GM18873 (cell line): ENCODE data around the gene TRAPPC13.
"Not testable (repeated sequence)": the region's sequence is repeated elsewhere in the genome, so short reads cannot be mapped to it uniquely, and the experiment has no call there.

Experiments
- ATAC-seq: cut with Tn5 transposase; IDR thresholded peaks from one replicate; pipeline ENCODE4 v1.9.1; 2021; ENCODE audit warnings: mild to moderate bottlenecking, moderate library complexity, moderate number of reproducible peaks; ENCODE audit not compliant: unreplicated experiment, low FRiP score

The TRAPPC13 gene, protein sequence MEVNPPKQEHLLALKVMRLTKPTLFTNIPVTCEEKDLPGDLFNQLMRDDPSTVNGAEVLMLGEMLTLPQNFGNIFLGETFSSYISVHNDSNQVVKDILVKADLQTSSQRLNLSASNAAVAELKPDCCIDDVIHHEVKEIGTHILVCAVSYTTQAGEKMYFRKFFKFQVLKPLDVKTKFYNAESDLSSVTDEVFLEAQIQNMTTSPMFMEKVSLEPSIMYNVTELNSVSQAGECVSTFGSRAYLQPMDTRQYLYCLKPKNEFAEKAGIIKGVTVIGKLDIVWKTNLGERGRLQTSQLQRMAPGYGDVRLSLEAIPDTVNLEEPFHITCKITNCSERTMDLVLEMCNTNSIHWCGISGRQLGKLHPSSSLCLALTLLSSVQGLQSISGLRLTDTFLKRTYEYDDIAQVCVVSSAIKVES

GRCh38 chr5:65624571-65625555 lies at the start of gene TRAPPC13, which contains the start of gene SHLD3:
TRAPPC13 (plus strand) TSS chr5:65625027; CDS start chr5:65625061, 34 bp downstream.
SHLD3 (plus strand) TSS chr5:65625027; CDS start chr5:65629588, 4,561 bp downstream.
- peak; percentile 69 for ATAC-seq

- ATAC-seq = no peak
Observed at GRCh38 chr5:65577141-65577540, 47.7 kb upstream of the TRAPPC13 start.

DNA sequence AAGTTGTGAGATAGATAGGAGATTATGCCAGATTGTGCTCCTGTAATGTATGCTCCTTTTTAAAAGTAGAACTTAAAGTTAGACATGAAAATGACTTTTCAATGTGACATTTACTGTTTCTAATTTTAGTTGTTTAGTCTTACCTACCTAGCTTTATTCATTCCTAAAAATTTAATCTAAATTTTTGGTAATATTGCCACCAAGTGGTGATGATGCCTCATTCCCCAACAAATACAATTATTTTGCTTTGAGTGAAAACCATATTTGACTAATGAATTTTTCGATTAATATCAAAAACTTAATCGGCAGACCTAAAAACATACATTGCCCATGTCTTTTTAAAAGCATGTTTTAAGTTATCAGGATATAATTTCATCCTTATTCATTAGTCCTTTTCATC lies 36.1 kb upstream of the TRAPPC13 start:
- no peak for ATAC-seq

GRCh38 chr5:65601761-65602160 lies 23.1 kb upstream of the TRAPPC13 start:
- not testable (repeated sequence) for ATAC-seq

DNA sequence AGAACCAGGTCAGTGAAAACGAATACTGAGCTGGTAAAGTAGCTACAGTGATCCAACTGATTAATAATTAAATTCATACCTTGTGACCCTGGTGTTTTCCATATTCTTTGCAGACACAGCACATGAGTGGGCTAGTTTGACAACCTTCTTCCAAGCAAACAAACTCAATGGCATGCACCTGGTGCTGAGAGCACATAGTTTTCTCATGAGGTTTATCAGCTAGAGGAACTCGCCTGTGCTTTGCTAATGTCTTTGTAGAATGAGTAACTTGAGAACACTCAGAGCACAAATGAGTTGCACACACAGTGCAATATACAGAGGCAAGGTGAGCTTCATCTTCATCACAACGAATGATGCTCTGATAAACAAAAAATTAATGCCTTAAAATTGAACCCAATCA lies 13.3 kb upstream of the TRAPPC13 start:
- ATAC-seq = no peak

DNA sequence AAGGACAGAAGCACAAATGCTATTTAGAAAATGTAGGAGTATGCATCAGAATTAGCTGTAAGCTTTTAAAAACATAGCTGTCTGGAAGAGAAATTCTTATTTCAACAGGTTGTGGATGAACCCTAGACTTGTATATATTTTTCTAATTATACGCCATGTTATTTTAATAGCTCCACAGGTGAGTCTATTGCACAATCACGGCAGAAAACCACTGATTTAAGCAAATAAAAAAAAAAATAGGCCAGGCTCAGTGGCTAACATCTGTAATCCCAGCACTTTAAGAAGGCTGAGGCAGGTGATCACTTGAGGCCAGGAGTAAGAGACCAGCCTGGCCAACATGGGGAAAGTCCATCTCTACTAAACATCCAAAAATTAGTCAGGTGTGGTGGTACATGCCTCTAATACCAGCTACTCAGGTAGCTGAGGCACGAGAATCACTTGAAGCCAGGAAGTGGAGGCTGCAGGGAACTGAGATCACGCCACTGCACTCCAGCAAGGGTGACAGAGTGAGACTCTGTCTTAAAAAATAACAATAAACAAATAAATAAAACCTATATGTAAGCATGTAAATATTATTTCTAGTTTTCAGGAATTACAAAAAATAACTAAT lies 12.4 kb upstream of the TRAPPC13 start:
- no peak for ATAC-seq

DNA sequence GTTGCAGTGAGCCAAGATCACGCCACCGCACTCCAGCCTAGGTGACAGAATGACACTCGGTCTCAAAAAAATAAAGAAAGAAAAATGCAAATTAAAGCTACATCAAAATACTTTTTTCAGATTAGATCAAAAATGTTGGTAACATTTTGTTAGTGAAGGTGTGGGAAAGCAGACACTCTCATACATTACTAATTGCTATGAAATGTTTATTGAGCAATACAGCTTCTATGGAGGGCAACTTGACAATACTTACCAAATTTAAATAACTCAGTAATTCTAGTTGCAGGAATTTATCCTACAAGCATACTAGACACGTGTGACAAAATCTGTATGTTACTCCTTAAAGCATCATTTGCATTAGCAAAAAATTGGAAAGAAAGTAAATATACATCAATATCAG lies 4.8 kb upstream of the TRAPPC13 start:
- no peak for ATAC-seq

- not testable (repeated sequence) for ATAC-seq
Observed at GRCh38 chr5:65621961-65622360, 2.9 kb upstream of the TRAPPC13 start.

- ATAC-seq = no peak
Observed at GRCh38 chr5:65623482-65623881, 1.3 kb upstream of the TRAPPC13 start.

DNA sequence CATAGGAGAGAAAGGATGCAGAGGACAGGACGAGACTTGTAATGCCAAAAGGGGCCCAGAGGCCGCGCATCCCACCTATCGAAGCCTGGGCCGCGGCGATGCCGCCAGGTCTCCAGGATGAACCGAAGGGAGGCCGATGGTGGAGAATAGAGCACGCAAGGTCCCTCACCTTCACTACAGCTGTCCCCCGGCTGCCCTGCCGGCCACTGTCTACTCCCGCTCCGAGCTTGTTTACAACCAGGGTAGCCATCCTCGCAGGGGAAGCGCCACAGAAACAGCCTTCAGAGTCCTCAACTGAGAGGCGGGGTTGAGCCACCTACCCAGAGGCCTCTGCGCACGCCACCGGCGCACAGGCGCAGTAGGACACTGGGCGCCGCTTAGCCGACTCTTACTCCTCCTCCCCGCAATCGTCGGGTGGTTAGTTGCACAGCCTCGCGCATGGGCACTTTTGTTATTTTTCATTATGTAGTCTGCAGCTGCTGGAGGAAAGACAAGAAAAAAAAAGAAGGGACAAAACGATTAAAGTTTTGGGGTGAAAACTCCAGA lies 729 bp upstream of the TRAPPC13 start, which contains the start of gene TRIM23:
TRIM23 (minus strand) TSS at position 309 of the 546 bp plus-strand sequence; CDS start at position 250, 59 bp downstream.
- ATAC-seq = peak; percentile 84

DNA sequence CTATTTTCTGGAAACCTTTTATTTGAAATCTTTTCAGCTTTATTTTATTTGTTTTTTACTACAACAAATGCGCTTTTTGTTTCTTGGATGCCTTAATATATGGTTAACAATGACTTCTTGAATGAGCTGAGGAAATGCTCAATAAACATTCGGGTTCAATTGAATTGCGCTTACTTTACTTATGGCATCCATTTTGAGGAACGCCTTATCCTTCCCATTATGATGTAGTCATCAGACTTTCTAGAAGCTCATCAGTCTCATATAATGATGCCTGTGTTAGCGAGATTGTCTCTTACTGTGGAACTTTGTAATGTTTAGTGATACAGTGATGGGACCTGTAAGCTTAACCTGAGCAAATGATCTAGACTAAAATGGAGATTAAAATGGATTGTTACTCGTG lies 916 bp downstream of the TRAPPC13 start:
- no peak for ATAC-seq

DNA sequence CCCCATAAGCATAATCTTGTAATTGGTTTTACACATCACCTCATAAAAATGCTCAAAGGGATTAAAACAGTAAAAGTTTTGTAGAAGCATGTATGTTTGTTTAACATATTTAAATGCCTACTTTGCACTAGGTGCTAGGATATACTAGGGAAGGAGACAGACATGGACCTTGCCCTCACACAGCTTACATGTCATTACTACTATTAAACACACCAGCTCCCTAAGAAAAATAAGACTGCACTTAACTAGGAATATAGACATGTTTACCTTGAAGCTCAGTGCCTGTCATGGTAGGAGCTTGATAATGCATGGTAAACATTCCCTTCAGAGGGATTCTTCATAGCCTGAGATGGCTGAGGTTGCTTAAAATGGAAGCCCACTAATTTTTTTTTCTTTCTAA lies 6.2 kb downstream of the TRAPPC13 start:
- no peak for ATAC-seq

GRCh38 chr5:65640240-65640639 lies 15.4 kb downstream of the TRAPPC13 start:
- ATAC-seq = no peak

DNA sequence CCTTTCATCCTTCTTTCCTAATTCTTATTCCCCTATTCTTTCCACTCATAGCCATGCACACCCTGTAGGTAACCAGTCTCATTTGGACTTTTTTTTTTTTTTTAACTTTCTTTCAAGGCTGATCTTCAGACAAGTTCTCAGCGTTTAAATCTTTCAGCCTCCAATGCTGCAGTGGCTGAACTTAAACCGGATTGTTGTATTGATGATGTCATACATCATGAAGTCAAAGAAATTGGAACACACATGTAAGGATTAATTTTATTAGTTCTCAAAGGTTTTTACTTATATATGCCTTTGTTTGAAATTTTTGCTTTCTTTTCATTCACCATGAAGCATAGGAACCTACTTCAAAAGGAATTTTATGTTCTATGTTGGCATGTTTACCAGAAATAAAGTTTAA lies 22.1 kb downstream of the TRAPPC13 start:
- no peak for ATAC-seq

DNA sequence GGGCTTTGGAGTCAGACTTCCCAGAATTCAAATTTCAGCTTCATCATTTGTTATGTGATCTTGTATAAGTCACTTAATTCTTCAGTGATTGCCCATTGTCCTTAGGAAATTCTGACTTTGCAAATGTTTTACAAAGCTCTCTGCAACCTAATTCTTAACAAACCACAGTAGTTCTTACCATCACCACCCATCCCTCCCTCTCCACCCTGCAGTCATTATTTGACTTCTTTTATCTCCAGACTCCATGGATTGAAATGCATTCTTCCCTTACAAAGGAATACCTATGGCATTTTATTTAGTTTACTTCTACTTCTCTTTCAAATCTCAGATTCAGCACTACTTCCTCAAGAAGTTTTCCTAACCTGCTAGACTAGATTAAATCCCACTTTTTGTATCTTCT lies 23.1 kb downstream of the TRAPPC13 start:
- no peak for ATAC-seq

DNA sequence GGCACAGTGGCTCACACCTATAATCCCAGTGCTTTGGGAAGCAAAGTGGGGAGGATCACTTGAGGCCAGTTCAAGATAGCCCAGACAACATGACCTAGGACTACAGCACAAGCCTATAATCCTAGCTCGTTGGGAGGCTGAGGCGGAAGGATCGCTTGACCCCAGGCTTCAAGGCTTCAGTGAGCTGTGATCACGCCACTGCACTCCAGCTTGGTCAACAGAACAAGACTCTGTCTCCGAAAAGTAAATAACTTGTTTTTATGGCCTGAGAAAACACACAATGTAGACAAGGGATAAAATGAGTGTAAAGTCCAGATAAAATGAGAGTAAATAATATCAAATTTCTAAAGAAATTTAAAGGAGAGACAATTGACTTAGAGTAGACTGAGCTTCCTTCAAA lies 26.3 kb downstream of the TRAPPC13 start:
- no peak for ATAC-seq

DNA sequence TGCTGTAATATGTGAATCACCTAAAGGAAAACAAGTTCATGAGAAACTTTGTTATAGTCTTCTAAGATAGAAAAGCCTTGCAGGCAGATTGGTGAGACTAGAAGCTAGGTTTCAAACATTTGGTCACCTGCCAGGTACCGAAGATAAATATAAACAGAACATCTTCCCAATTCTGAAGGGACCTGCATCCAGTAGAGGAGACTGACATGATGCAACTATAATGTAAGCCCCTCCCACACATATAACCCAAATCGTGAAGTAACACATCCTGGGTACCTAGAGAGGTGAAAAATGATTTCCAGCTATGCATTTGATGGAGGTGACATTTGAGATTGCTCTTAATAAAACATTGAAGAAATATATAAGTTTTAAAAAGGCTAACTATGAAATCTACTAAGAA lies 29.9 kb downstream of the TRAPPC13 start:
- ATAC-seq = no peak

- no peak for ATAC-seq
Observed at GRCh38 chr5:65663804-65664521, 39.1 kb downstream of the TRAPPC13 start.

- no peak for ATAC-seq
Observed at GRCh38 chr5:65668696-65669095, 43.9 kb downstream of the TRAPPC13 start.

- no peak for ATAC-seq
Observed at GRCh38 chr5:65672796-65673195, 48.0 kb downstream of the TRAPPC13 start.
